Neuronal stem cell (in vitro differentiated cells): Measurements from ENCODE around the gene MGAT5B.
A peak's percentile ranks its signal among the peaks of the same experiment; 100 is the strongest.
"Not testable (repeated sequence)": the region's sequence is repeated elsewhere in the genome, so short reads cannot be mapped to it uniquely, and the experiment has no call there.

ENCODE experiments used
- DNase-seq: peaks from one replicate; pipeline ENCODE4 v3.0.0-alpha.2; 2013; ENCODE audit warnings: low spot score
- H2AFZ ChIP-seq: one replicate; pipeline ENCODE4 v1.6.1; 2013; ENCODE audit warnings: mild to moderate bottlenecking, low read length, inconsistent platforms
- H2AK5ac ChIP-seq: 2 replicates; pipeline ENCODE4 v1.6.1; 2013; ENCODE audit warnings: low read depth, mild to moderate bottlenecking, inconsistent platforms, low read length, moderate library complexity, mixed read lengths
- H2BK120ac ChIP-seq: 2 replicates; pipeline ENCODE4 v1.6.1; 2013; ENCODE audit warnings: low read depth, mild to moderate bottlenecking, inconsistent platforms, low read length, moderate library complexity, mixed read lengths
- H2BK12ac ChIP-seq: one replicate; pipeline ENCODE4 v1.6.1; 2013; ENCODE audit warnings: low read length, inconsistent platforms
- H2BK15ac ChIP-seq: 2 replicates; pipeline ENCODE4 v1.6.1; 2013; ENCODE audit warnings: mild to moderate bottlenecking, low read length, inconsistent platforms, mixed read lengths
- H2BK5ac ChIP-seq: one replicate; pipeline ENCODE4 v1.6.1; 2013; ENCODE audit warnings: inconsistent platforms, mild to moderate bottlenecking, low read length, moderate library complexity
- H3K14ac ChIP-seq: one replicate; pipeline ENCODE4 v1.6.1; 2013; ENCODE audit warnings: low read length, inconsistent platforms
- H3K18ac ChIP-seq: 2 replicates; pipeline ENCODE4 v1.6.1; 2013; ENCODE audit warnings: low read length, inconsistent platforms
- H3K23ac ChIP-seq: 2 replicates; pipeline ENCODE4 v1.6.1; 2013; ENCODE audit warnings: low read depth, mild to moderate bottlenecking, mixed read lengths, low read length, inconsistent platforms; ENCODE audit not compliant: poor library complexity
- H3K27ac ChIP-seq: replicated peaks from 3 replicates; pipeline ENCODE4 v1.5.1; 2013; ENCODE audit warnings: low read length, inconsistent platforms
- H3K27me3 ChIP-seq, 3 experiments: 2 replicates each; pipeline ENCODE4 v1.6.1; 2013; ENCODE audit warnings: low read length in 3 of 3, mild to moderate bottlenecking in 2 of 3, inconsistent platforms in 1 of 3, low read depth in 1 of 3, mixed read lengths in 1 of 3, moderate library complexity in 1 of 3; ENCODE audit not compliant: control insufficient read depth in 3 of 3, insufficient read depth in 3 of 3
- H3K36me3 ChIP-seq, 2 donors: replicated peaks in 1 of 2; 2 replicates each; pipeline ENCODE4 v1.6.1; 2013; ENCODE audit warnings: low read length in 2 of 2; ENCODE audit not compliant: control insufficient read depth in 2 of 2, insufficient read depth in 2 of 2
- H3K4ac ChIP-seq: 2 replicates; pipeline ENCODE4 v1.6.1; 2013; ENCODE audit warnings: inconsistent platforms, mild to moderate bottlenecking, low read length, moderate library complexity
- H3K4me1 ChIP-seq, 2 donors: 1 replicate in 1 of 2; 2 replicates in 1 of 2; pipeline ENCODE4 v1.6.1; 2013; ENCODE audit warnings: low read length in 2 of 2, low read depth in 1 of 2; ENCODE audit not compliant: control insufficient read depth in 2 of 2, insufficient read depth in 1 of 2
- H3K4me2 ChIP-seq: one replicate; pipeline ENCODE4 v1.6.1; 2013; ENCODE audit warnings: mild to moderate bottlenecking, low read length, inconsistent platforms; ENCODE audit not compliant: insufficient read depth, poor library complexity, severe bottlenecking
- H3K4me3 ChIP-seq, 2 donors: 2 replicates each; pipeline ENCODE4 v1.5.1; 2013; ENCODE audit warnings: low read length in 2 of 2, mild to moderate bottlenecking in 2 of 2, inconsistent platforms in 1 of 2, moderate library complexity in 1 of 2
- H3K79me1 ChIP-seq: one replicate; pipeline ENCODE4 v1.6.1; 2013; ENCODE audit warnings: low read depth, mild to moderate bottlenecking, inconsistent platforms, low read length, moderate library complexity
- H3K9ac ChIP-seq: one replicate; pipeline ENCODE4 v1.6.1; 2013; ENCODE audit warnings: mild to moderate bottlenecking, low read depth, low read length, inconsistent platforms; ENCODE audit not compliant: poor library complexity
- H3K9me3 ChIP-seq, 2 donors: replicated peaks in 1 of 2; 2 replicates each; pipeline versions ENCODE3 to v1.6.1; 2013; ENCODE audit warnings: low read length in 2 of 2, mild to moderate bottlenecking in 2 of 2, inconsistent platforms in 1 of 2, low read depth in 1 of 2, mixed read lengths in 1 of 2, moderate library complexity in 1 of 2; ENCODE audit not compliant: control insufficient read depth in 2 of 2, insufficient read depth in 1 of 2
- H4K8ac ChIP-seq: one replicate; pipeline ENCODE4 v1.6.1; 2013; ENCODE audit warnings: low read depth, mild to moderate bottlenecking, inconsistent platforms, low read length, moderate library complexity
- H4K91ac ChIP-seq: one replicate; pipeline ENCODE4 v1.6.1; 2013; ENCODE audit warnings: low read length, low read depth, mild to moderate bottlenecking, inconsistent platforms; ENCODE audit not compliant: poor library complexity
- WGBS, 2 donors: extraction: QIAGEN DNeasy Blood & Tissue Kit; methylation state at CpG; one replicate each; pipeline ENCODE4 v1.1.7; 2013; ENCODE audit warnings: missing lambda C conversion rate in 2 of 2, mixed read lengths in 1 of 2; ENCODE audit not compliant: insufficient read length in 2 of 2, insufficient replicate concordance in 1 of 2; ENCODE audit errors: extremely low coverage in 2 of 2; 5-methylcytosine and 5-hydroxymethylcytosine counted together

The MGAT5B gene

DNA sequence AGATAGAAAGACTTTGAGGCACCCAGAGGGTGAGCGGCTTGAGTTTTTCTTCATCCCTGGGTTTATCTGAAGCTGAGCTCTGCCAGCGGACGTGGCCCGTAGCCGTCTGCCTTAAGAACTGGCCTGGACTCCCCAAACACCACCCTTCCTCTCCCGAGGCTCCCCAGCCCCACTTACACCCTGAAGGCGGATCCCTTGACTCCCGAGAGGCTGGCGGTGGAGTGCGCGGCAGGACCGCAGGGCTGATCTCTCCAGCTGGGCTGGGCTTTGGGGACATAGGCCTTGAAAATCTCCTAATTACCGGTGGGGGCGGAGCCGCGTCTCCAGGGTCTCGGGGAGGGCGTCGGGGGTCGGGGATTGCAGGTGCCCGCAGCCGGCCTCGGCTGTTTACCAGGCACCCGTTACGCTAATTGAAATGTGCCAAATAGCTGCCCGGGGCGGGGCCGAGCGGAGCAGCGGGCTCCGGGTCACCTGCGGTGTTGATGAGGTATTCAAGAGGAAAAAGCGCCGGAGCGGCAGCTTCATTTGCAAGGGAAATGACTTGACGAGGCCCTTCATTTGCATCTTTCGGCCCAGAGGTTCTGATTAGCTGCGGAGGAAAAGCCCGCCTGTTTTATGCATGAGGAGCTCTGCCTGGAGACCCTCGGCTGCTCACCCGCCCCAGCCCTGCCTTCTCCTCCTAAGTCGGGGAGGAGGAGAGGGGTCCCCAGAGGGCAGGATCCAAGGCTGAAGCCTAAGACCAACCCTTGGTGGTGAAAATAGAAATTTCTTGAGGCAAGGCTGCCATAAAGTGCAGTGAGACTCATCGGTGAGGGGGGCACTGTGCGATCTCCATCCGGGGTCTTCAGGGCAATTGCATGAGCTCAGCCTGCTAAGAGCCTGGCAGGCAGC, 100.7 kb downstream of the MGAT5B start:
- H2AFZ ChIP-seq: peak overlapping the region; percentile 98
- peak overlapping the region; percentile 72 for H2BK5ac ChIP-seq
- no peak overlapping the region for H2BK12ac ChIP-seq
- peaks cover 7 to 17% of the 10 kb centered on the region in 2 donors for H3K4me1 ChIP-seq
- H3K9ac ChIP-seq: peak overlapping the region; percentile 61
- H3K79me1 ChIP-seq: no peaks in the 10 kb centered on the region
- no peak overlapping the region for H2AK5ac ChIP-seq
- DNase-seq: peak; percentile 90
- no peak overlapping the region for H2BK15ac ChIP-seq
- H3K4me2 ChIP-seq: peak overlapping the region; percentile 90
- H3K27ac ChIP-seq: peak overlapping the region; percentile 92
- H3K9me3 ChIP-seq: no peaks in the 10 kb centered on the region
- WGBS, 2 donors: no CpG with 5 or more reads among the region's 45 CpGs
- H3K23ac ChIP-seq: peak overlapping the region; percentile 90
- H3K4ac ChIP-seq: no peak overlapping the region
- H3K4me3 ChIP-seq: peak overlapping the region; percentile 62 to 73
- no peak overlapping the region for H4K8ac ChIP-seq
- no peak overlapping the region for H2BK120ac ChIP-seq
- no peaks in the 10 kb centered on the region for H3K36me3 ChIP-seq
- H3K18ac ChIP-seq: peak overlapping the region; percentile 90
- H3K27me3 ChIP-seq: peaks cover 0 to 2% (median 0%) of the 10 kb centered on the region in 3 experiments
- no peak overlapping the region for H4K91ac ChIP-seq
- H3K14ac ChIP-seq: no peak overlapping the region

DNA sequence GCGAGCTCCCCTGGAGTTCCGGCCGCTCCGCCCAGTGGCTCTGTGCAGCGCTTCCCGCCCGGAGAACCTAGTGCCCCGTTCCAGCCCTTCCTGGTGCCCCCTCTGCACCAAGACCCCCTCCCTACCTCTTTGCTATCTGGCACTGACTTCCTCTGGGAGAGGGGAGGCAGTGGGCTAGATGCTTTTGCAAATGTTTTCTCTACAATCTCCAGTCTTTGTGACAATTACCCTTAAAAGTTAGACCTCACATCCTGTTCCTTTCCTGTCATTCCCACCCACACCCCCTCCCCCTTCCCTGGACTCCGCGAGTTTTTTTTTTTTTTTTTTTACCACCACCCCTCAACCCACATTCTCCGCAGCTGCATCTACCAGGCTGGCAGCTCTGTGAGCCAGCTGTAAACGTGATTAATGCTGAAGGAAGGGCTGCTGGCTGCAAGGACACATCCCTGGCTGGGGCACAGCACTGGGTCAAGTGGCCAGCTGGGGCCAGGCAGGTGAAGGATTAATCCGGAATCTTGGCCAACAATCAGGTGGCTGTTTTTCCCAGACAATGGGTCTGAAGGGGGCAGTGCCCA, 101.5 kb downstream of the MGAT5B start:
- H3K4me2 ChIP-seq: peak overlapping the region; percentile 90
- H3K27ac ChIP-seq: peak overlapping the region; percentile 92
- no peak overlapping the region for H4K8ac ChIP-seq
- H3K36me3 ChIP-seq: no peaks in the 10 kb centered on the region
- H2AFZ ChIP-seq: peak overlapping the region; percentile 98
- peak overlapping the region; percentile 62 to 73 for H3K4me3 ChIP-seq
- no peaks in the 10 kb centered on the region for H3K79me1 ChIP-seq
- H3K23ac ChIP-seq: no peak overlapping the region
- no peak overlapping the region for H2BK15ac ChIP-seq
- no peak overlapping the region for H2BK12ac ChIP-seq
- peaks cover 7 to 17% of the 10 kb centered on the region in 2 donors for H3K4me1 ChIP-seq
- no peak overlapping the region for H3K14ac ChIP-seq
- H3K27me3 ChIP-seq: peaks cover 0 to 2% (median 0%) of the 10 kb centered on the region in 3 experiments
- no peak for DNase-seq
- H2AK5ac ChIP-seq: no peak overlapping the region
- H2BK5ac ChIP-seq: peak overlapping the region; percentile 72
- H3K9me3 ChIP-seq: no peaks in the 10 kb centered on the region
- no peak overlapping the region for H4K91ac ChIP-seq
- no peak overlapping the region for H3K18ac ChIP-seq
- WGBS, 2 donors: no CpG with 5 or more reads among the region's 13 CpGs
- H2BK120ac ChIP-seq: no peak overlapping the region
- no peak overlapping the region for H3K4ac ChIP-seq
- H3K9ac ChIP-seq: no peak overlapping the region

DNA sequence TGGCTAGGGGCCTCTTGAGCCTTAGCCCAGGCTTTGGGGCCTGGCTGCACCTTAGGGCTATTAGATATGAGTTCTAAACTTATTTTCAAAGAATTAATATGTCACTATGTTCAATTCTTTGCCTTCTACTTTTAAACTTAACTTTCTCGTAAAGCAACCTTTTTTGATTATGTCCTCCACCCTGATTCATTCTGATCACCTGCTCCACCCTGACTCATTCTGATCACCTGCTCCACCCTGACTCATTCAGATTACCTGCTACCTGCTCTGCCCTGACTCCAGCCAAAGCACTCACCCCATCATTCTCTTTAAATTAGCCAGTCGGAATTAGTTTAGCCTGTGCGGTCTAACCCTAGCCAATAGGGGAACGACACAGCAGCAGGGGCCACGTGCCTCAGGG, 102.0 kb downstream of the MGAT5B start:
- not testable (repeated sequence) for H3K27ac ChIP-seq, H3K36me3 ChIP-seq, H2BK15ac ChIP-seq, H2BK5ac ChIP-seq, H3K18ac ChIP-seq, H3K27me3 ChIP-seq, H3K4me2 ChIP-seq, H4K91ac ChIP-seq, H3K4ac ChIP-seq, H3K23ac ChIP-seq, H2BK12ac ChIP-seq, H3K9me3 ChIP-seq, H2BK120ac ChIP-seq, DNase-seq, H4K8ac ChIP-seq, H3K14ac ChIP-seq, H3K9ac ChIP-seq, H3K79me1 ChIP-seq, H2AK5ac ChIP-seq
- peaks cover 7 to 17% of the 10 kb centered on the region in 2 donors for H3K4me1 ChIP-seq
- WGBS, 2 donors: no CpG with 5 or more reads among the region's 5 CpGs
- peak overlapping the region; percentile 98 for H2AFZ ChIP-seq
- peak overlapping the region in 1 of 2 donors; percentile 62 for H3K4me3 ChIP-seq

DNA sequence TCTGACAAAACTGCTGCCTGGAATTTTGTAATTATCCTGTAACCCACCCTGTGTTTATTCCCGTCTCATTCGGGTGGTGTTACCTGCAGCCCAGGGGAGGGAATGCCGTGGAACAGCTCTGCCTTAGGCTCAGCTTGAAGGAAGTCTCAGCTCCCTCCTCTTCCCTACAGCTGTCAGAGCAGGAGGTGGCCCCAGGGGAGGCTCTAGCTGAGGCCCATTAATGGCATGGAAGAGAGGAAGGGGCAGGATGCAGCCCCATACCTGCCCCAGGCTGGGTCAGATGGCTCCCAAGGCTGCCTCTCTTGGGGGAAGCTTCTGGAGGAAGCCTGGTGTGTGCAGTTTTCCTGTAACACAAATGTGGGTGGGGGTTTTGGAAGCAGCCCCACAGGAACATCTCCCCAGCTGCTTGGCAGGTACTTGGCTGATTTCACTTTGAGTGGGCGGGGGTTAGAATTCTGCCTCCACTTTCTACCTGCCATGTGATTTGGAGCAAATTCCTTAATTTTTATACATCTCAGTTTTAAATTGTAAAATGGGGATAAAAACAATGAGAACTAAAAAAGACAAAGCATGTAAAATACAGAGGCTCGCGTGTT, 103.9 kb downstream of the MGAT5B start:
- no peak overlapping the region for H3K27ac ChIP-seq
- H3K9me3 ChIP-seq: peaks cover 0 to 6% of the 10 kb centered on the region in 2 donors
- no peak overlapping the region for H4K91ac ChIP-seq
- H3K27me3 ChIP-seq: no peaks in the 10 kb centered on the region
- no peak overlapping the region for H2BK12ac ChIP-seq
- H2AFZ ChIP-seq: peak overlapping the region; percentile 1
- H3K4me2 ChIP-seq: no peak overlapping the region
- no CpG with 5 or more reads among the region's 6 CpGs for WGBS, 2 donors
- no peak for DNase-seq
- H3K79me1 ChIP-seq: no peaks in the 10 kb centered on the region
- no peak overlapping the region for H2BK5ac ChIP-seq
- H3K14ac ChIP-seq: no peak overlapping the region
- no peak overlapping the region for H4K8ac ChIP-seq
- no peak overlapping the region for H3K18ac ChIP-seq
- H2BK15ac ChIP-seq: no peak overlapping the region
- H3K4ac ChIP-seq: no peak overlapping the region
- H2AK5ac ChIP-seq: no peak overlapping the region
- no peak overlapping the region for H2BK120ac ChIP-seq
- H3K4me1 ChIP-seq: peaks cover 7 to 17% of the 10 kb centered on the region in 2 donors
- H3K4me3 ChIP-seq: no peak overlapping the region
- no peak overlapping the region for H3K23ac ChIP-seq
- H3K36me3 ChIP-seq: no peaks in the 10 kb centered on the region
- H3K9ac ChIP-seq: no peak overlapping the region
